Activated CD8-positive, alpha-beta memory T cell treated with anti-CD3 and anti-CD28 coated beads for 1 hour (primary cell): ENCODE results near the gene TEAD1.

Experiments
- DNase-seq, 2 donors: peaks; one replicate each; pipeline ENCODE4 v3.0.0-alpha.2; 2020; ENCODE audit warnings: low read depth in 1 of 2; ENCODE audit errors: extremely low read depth in 1 of 2

The TEAD1 gene

GRCh38 chr11:12684816-12685215 lies 10.6 kb downstream of the TEAD1 start:
- no peak for DNase-seq

DNA sequence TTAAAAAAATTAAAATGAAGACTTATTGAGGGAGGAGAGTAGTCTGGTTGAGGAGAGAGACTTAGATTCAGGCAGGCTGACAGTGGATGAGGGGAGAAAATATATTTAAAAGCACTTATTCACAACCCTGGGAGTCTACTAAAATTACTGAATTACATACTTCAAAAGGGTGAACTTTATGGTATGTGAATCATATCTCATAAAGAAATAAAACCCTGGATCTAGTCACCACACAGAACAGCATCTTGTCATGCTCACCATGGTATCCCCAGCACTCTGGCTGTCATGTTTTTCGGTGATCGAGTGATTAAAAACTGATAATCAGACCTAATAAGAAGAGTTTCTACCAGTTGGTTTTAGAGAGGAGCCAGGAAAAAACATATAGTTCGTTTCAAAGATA lies 11.0 kb downstream of the TEAD1 start:
- DNase-seq: no peak

DNA sequence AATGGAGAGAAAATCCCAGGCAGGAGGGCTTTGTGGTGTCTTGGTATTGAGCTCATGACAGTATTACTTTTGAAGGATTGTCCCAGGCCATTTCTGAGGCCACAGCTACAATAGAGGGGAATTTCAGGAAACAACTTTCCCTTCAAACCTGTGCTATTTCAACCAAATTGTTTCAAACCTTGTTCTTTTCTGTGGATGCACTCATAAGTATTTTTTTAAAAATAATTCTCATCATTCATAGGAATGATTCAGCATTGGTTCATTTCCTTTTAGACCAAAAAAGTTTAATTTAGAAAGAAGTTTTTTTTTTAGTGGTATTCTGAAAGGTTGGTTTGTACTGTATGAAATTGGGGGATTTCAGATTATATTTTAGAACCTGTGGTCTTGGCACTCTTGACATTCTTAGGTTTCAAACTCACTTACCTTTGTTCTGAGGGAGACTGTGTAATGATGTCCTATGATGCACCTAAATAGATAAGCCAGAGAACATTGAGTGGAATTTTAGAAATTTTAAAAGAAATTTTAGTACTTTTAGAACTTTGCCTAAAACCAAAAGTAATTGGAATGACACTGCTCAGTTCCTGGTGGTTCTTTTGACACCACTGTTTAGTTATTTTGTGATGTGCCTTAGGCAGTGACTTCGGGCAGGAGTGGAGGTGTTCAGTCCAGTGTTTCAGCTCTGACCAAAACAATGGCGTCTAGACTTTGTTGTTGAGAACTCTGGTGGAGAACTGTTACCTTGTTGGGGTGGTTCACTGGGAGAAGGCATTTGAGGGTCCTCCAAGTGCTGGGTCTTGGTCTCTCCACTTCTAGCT lies 12.2 kb downstream of the TEAD1 start:
- no peak for DNase-seq

DNA sequence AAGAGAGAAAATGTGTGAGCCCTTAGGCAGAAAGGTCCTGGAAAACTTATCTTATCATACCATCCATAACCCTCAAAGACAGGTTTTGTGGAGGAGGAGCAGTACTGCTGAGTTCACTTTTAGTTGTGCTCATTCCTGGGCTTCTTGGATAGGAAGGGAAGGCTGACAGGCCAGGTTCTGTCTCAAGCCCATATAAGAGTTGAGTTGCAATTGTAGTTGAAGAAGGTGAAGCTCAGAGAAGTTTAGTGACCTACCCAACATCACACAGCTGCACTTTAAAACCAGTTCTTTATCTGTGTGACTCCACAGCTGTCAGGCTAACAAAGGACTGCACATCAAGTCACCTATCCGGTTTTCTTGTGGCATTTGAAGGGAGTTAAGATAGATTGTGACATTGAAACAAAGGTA lies 13.0 kb downstream of the TEAD1 start:
- DNase-seq: no peak

DNA sequence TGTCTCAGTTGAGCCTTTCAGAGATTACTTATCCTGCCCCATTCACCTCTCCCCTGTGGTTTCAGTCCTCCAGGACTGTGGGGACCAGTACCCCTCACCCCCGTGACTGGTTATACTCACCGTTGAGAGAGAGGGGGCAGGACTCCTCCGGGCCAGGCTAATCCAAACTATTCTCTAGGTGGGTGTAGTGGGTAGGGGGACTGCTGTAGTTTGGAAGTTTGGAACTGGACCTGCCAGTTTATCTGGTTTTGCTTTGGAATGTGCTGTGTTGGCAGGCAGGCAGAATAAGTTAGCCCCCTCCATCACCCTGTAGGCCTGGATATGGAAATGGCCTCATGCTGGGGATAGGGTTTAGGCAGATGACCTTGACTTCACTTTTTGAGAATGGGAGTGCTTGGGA lies 13.5 kb downstream of the TEAD1 start:
- no peak for DNase-seq

DNA sequence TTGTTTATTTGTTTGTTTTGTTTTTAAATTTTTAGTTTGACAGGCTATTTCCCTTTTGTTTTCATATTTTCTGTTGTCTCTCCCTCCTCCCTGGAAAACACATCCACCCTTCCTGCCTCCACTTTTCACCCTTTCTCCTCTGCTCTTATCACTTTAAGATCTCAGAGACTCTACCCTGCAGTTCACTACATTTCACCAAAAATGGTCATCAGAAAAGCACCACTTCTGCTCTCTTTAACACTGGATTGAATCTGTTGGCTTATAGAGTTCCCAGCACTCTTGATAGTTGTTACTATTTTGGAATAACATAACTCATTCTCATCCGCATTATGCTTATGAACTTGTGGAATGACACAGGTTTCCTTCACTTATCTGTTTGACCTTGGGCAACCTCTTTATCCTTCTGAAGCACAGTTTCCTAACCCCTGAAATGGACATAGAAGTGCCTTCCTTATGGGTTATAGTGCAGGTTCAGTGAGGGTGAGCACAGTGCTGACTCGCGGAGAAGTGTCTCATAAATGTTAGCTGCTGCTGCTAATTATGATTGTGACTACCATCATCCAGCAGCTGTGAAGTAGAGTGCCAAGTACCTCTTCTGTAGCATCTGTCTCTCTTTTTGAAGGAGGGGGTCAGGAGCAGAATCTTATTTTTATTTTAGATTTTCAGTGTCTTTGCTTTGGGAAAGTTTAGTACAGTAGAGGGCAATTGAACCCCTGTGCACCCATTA lies 15.0 kb downstream of the TEAD1 start:
- no peak for DNase-seq

- no peak for DNase-seq
These were observed 16.4 kb downstream of the TEAD1 start for GRCh38 chr11:12690663-12691062.

DNA sequence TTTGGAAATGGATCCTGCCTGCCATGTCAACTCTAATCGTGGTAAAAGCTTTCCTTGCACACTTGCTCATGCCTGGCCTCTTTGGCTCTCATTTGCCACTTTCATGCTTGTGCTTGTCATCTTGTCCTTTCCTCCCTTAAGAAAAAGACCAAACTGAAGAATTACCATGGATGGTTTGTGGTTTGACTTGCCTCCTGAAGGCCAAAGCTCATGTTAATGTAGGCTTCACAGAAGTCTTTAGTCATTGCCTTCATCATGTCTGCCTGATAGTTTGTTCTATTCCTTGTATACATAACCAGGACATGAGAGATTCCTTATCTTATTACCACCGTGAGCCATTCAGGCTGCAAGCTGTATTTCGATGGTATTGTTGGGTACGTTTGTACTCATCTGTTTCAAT lies 17.3 kb downstream of the TEAD1 start:
- no peak for DNase-seq

GRCh38 chr11:12692229-12693075 lies 18.2 kb downstream of the TEAD1 start:
- no peak for DNase-seq

DNA sequence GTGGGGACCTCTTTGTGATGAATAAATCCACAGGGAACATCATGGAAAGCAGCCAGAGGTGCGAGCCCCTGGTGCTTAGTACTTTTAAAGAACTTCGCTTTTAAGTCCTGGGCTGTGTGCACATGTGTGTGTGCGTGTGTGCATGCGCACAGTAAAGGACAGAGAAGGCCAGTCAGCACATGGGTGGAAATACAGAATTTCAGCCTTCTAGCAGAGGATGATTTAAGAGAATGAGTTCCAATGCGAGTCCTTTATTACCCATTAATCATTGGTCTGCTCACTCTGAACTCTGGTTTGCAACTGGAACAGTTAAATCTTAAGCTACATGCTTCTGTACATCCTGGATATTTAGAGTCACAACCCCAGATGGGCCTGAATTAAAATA lies 18.9 kb downstream of the TEAD1 start:
- no peak for DNase-seq

DNA sequence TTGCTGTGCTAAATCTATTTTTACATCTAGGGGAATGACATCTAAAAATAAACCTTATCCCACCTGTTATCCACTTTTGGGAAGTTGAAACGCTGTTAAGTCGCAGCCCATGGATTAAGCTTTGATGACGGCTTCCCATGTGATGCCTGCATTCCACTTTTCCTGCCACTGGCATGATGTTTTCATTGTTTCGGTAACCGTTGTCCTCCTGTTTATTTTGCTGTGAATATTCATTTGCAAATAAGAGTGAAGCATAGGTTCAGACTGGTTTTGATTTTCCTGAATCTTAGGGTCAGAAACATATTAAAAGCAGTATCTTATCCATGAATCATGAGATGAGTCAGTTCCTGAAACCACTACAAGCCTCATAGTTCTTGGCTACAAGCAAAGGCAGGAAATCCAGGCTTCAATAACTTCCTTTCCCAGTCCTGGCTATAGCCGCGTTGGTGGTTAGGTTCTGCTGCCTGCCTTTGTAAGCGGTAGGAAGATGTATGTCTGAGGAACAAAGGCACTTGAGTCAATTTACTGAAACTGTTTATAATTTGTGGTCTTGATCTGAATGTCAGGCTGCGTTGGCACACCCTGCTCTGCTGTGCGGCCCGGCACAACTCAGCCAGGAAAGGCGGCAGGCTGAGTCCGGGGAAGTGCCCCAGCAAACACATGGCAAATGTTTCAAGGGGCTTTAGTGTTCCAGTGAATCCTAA lies 19.4 kb downstream of the TEAD1 start:
- DNase-seq: no peak

GRCh38 chr11:12694183-12694531 lies 19.9 kb downstream of the TEAD1 start:
- DNase-seq: no peak

DNA sequence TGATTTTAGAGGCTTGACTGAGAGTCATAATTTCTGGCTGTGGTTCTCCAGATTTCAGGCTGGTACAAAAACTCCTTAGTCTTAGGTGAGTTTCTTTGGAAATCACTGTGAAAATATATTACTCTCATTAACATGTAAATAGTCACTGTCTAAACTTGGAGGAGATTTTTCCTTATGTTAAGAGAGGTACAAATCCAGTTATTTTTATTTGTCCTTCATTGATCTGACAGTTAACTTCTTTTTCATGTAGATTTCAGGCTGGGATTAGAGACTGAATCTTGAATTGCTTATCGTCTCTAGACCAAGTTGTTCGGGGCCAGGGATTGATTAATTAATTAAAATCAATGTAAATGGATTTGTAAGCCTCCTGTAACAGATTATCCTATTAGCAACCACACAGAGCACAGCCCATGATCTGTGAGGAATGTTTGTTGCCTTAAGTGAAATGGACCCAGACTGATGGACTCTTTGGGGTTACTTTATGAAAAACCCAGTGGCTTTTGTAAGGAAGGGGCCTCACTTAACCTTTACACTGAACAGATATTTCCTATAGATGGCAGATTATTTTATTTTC lies 21.1 kb downstream of the TEAD1 start:
- no peak for DNase-seq

DNA sequence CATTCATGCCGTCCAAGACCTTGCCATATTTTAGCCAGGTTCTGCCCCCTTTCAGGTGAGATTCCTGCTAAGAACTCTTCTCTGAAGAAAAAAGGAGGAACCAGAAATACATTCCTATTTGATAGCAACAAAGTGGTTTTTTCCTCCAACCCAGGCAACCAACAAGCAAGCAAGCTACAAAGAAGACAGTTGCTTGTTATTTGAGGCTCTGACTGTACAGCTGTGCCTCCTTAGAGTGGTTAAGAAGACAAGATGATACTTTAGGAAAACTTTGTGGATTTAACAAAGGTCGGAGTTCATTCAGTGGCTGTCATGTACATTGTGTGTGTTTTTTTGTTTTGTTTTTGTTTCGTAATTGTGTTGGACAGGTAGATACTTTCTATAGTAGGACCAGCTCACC lies 21.7 kb downstream of the TEAD1 start:
- no peak for DNase-seq

DNA sequence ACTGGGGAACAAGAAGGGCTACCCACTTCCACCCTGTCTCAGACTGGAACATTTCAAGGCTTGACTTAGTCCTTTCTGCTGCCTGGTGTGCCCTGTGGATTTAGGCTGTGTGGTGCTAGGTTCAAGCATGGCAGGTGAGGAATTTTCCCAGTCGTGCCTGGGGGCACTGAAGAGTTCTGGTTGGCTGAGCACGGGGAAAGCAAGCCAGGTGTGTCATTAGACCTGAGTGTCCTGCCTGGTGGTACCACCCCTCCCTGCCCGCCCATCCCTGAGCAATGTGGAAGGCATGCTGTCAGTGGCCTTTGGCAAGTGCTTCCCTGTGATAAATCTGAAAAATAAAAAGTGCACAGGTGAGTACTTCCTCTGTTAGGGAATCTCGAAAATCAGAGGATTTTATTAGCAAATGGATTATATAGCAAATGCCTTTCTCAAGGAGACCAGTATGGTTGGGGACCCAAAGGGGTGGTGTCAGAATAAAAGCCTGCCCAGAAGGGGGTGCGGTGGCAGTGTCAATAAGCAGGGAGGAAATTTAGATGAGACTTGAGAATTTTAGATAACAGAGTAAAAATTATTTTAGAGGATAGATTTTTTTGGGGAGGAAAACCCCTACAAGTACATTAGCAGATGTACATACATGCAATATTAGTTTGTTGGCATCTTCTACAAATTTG lies 22.8 kb downstream of the TEAD1 start:
- DNase-seq: no peak

DNA sequence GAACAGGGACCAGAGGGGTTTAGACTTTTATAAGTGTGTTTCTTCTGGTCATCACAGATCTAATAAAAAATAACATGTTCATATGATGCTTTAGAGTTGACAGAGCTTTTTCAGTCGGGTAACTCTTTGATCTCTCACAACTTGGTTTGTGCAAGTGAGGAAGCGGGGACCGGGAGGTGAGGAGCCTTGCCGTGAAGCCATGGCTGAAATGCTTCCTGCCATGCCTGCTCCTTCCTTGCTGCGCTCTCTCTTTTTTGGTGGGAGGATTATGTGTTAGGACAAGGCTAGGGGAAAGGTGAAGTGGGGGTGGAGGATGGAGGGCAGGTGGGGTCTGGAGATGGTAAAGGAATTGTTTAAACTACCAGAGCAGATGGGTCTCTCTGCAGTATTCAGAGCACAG lies 23.8 kb downstream of the TEAD1 start:
- no peak for DNase-seq

- no peak for DNase-seq
These were observed 27.8 kb downstream of the TEAD1 start for GRCh38 chr11:12701811-12702592.

DNA sequence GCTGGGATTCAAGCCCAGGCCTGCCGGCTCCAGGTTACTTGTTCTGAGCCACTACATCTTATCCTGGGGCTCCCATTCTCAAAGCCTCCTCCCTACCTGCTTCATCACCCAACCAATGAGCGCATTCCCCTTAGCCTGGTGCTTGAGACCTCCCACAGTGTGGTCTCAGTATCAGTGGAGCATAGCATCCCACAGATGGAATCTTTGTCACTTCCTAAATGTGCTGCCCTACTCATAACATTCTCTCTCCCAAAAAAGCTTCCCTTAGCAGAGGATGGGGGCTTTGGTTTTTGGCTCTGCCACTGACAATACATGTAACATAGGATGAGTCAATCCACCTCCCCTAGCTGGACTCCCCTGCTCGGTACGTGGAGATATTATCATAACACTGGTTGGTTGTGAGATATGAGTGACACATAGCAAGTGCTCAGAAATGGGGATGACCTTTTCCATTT lies 28.8 kb downstream of the TEAD1 start:
- DNase-seq: no peak

- DNase-seq: no peak
These were observed 29.8 kb downstream of the TEAD1 start for GRCh38 chr11:12704049-12704448.
